Kidney epithelial cell (primary cell): ENCODE data around the gene C3orf70. TPM values are rescaled to one million over a fixed set of nuclear protein-coding genes. Genes with fewer than 3 reads are reported as not detected.

Experiments
- DNase-seq: peaks from one replicate; pipeline ENCODE4 v3.0.0-alpha.2; 2010; ENCODE audit warnings: low read depth
- H3K27me3 ChIP-seq: 2 replicates; pipeline ENCODE4 v1.6.0; 2011; ENCODE audit warnings: low read length; ENCODE audit not compliant: control insufficient read depth, insufficient read depth
- H3K36me3 ChIP-seq: 2 replicates; pipeline ENCODE4 v1.5.1; 2011; ENCODE audit warnings: low read length; ENCODE audit not compliant: control insufficient read depth, insufficient read depth
- H3K4me3 ChIP-seq: 2 replicates; pipeline ENCODE4 v1.5.1; 2011; ENCODE audit warnings: low read depth, mild to moderate bottlenecking, control low read depth, low read length
- total RNA-seq: library from RNA; depleted of rRNA; stranded (reverse); fragments of >200 nt; gene quantifications from 2 replicates; pipeline ENCODE4 v1.2.3, GENCODE V29; 2015
- TF ChIP-seq, protein P1 (sequence below): IDR thresholded peaks from 2 replicates; pipeline ENCODE4 v1.5.1; 2011; ENCODE audit warnings: mild to moderate bottlenecking, moderate library complexity, low read length, control low read depth, inconsistent platforms; ENCODE audit not compliant: insufficient read depth, poor library complexity, severe bottlenecking

Gene C3orf70
- total RNA-seq, 1 donor from 2014 or later, result 0.50 TPM

DNA sequence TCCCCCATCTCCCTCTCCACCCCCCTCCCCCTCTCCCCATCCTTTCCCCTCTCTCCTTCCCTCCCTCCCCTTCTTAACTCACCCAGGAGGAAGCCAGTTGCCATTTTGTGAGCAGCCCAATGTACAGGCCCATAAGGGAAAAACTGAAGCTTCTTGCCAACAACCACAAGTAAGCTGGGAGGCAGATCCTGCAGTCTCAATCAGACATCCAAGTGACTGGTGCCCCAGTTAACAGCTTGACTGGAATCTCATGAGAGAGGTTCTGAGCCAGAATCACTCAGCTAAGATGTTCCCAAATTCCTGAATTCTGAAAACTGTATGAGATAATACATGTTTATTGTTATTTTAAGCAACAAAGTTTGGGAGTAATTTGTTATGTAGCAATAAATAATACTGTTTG is 90.7 kb downstream of the C3orf70 start:
- TF ChIP-seq, protein P1, sequence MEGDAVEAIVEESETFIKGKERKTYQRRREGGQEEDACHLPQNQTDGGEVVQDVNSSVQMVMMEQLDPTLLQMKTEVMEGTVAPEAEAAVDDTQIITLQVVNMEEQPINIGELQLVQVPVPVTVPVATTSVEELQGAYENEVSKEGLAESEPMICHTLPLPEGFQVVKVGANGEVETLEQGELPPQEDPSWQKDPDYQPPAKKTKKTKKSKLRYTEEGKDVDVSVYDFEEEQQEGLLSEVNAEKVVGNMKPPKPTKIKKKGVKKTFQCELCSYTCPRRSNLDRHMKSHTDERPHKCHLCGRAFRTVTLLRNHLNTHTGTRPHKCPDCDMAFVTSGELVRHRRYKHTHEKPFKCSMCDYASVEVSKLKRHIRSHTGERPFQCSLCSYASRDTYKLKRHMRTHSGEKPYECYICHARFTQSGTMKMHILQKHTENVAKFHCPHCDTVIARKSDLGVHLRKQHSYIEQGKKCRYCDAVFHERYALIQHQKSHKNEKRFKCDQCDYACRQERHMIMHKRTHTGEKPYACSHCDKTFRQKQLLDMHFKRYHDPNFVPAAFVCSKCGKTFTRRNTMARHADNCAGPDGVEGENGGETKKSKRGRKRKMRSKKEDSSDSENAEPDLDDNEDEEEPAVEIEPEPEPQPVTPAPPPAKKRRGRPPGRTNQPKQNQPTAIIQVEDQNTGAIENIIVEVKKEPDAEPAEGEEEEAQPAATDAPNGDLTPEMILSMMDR, result no peak
- Histone ChIP-seq H3K27me3 (no peaks in the 10 kb centered on the region), H3K4me3 (no peak overlapping the region), H3K36me3 (no peaks in the 10 kb centered on the region)
- DNase-seq, result no peak

DNA sequence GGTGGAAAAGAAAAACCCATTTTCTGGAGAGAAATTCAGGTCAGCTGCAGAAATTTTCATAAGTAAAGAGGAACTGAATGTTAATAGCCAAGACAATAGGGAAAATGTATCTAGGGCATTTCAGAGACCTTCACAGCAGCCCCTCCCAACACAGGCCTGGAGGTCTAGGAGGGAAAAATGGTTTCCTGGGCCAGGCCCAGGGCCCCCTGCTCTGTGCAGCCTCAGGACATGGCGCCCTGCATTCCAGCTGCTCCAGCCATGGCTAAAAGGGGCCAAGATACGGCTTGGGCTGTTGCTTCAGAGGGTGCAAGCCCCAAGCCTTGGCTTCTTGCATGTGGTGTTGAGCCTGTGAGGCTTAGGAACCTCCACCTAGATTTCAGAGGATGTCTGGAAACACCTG is 92.2 kb downstream of the C3orf70 start:
- TF ChIP-seq, protein P1, result no peak
- H3K27me3 ChIP-seq, result no peaks in the 10 kb centered on the region

DNA sequence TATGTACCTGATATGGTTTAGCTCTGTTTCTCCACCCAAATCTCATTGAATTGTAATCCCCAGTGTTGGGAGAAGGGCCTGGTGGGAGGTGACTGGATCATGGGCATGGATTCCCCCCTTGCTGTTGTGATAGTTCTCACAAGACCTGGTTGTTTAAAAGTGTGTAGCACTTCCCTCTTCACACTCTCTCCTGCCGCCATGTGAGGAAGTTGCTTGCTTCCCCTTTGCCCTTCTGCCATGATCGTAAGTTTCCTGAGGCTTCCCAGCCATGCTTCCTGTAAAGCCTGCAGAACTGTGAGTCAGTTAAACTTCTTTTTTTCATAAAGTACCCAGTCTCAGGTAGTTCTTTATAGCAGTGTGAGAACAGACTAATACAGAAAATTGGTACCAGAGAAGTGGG is 93.1 kb downstream of the C3orf70 start:
- Histone ChIP-seq H3K36me3 (no peaks in the 10 kb centered on the region), H3K4me3 (no peak overlapping the region), H3K27me3 (no peaks in the 10 kb centered on the region)
- TF ChIP-seq, protein P1, result no peak
- DNase-seq, result no peak

More for the DNA sequence above, 92.2 kb downstream of the C3orf70 start:
- Histone ChIP-seq H3K36me3 (no peaks in the 10 kb centered on the region), H3K4me3 (no peak overlapping the region)
- DNase-seq, result no peak

DNA sequence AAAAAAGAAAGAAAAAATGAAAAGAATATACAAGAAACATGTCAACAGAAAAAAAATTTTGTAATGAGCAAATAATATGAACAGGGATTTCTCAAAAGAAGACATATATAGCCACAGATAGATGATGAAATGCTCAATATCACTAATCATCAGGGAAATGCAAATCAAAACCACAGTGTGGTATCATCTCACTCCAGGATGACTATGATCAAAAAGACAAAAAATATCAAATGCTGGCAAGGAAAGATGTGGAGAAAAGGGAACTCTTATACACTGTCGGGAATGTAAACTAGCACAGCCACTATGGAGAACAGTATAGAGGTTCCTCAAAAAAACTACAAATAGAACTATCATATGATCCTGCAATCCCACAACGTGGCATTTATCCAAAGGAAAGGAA is 94.1 kb downstream of the C3orf70 start:
- no peak for DNase-seq
- no peaks in the 10 kb centered on the region for H3K27me3 ChIP-seq
- no peaks in the 10 kb centered on the region for H3K36me3 ChIP-seq
- TF ChIP-seq, protein P1, result no peak
- no peak overlapping the region for H3K4me3 ChIP-seq

GRCh38 chr3:185057829-185058228 is 95.0 kb downstream of the C3orf70 start:
- no peaks in the 10 kb centered on the region for H3K36me3 ChIP-seq
- no peak for DNase-seq
- H3K27me3 ChIP-seq, result no peaks in the 10 kb centered on the region
- TF ChIP-seq, protein P1, result no peak
- no peak overlapping the region for H3K4me3 ChIP-seq

DNA sequence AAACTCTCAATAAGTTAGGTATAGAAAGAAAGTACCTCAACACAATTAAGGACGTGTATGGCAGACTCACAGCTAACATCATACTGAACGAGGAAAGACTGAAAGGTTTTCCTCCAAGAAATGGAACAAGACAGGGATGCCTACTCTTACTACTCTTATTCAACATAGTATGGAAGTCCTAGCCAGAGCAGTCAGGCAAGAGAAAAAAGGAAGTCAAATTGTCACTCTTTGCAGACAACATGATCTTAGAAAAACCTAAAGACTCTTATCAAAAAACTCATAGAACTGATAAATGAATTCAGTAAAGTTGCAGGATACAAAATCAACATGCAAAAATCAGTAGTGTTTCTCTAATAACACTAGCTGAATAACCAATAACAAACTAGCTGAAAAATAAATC is 96.0 kb downstream of the C3orf70 start:
- Histone ChIP-seq H3K36me3 (no peaks in the 10 kb centered on the region), H3K27me3 (no peaks in the 10 kb centered on the region), H3K4me3 (no peak overlapping the region)
- DNase-seq, result no peak
- TF ChIP-seq, protein P1, result no peak
